Psoas muscle (tissue), 8 donors: ENCODE results near the gene RTL10. TPM values are rescaled to one million over a fixed set of nuclear protein-coding genes. Genes with fewer than 3 reads are reported as not detected.

Experiments
- ATAC-seq, 4 donors: fragments of 200-7000 bp; cut with Tn5 transposase; one replicate each; pipeline ENCODE4 v1.9.1; 2020; ENCODE audit warnings: moderate library complexity in 3 of 4, mild to moderate bottlenecking in 2 of 4
- DNase-seq, 2 donors: peaks; one replicate each; pipeline ENCODE4 v3.0.0-alpha.2; 2020
- H3K27ac ChIP-seq: fragments of 200-600 bp; one replicate; pipeline ENCODE4 v1.8.0; 2022
- H3K27me3 ChIP-seq, 3 donors: fragments of 200-600 bp in 1 of 3; one replicate each; pipeline versions ENCODE4 v1.6.1 to v1.8.0; 2013 to 2022; ENCODE audit warnings: low read length in 2 of 3, mild to moderate bottlenecking in 2 of 3, moderate library complexity in 1 of 3; ENCODE audit not compliant: insufficient read depth in 3 of 3
- H3K36me3 ChIP-seq, 2 donors: fragments of 200-600 bp in 1 of 2; one replicate each; pipeline versions ENCODE4 v1.6.1 to v1.8.0; 2013 to 2022; ENCODE audit warnings: low read depth in 1 of 2, mild to moderate bottlenecking in 1 of 2, moderate library complexity in 1 of 2; ENCODE audit not compliant: insufficient read depth in 1 of 2
- H3K4me1 ChIP-seq: fragments of 200-600 bp; one replicate; pipeline ENCODE4 v1.8.0; 2022
- H3K4me3 ChIP-seq: fragments of 200-600 bp; one replicate; pipeline ENCODE4 v1.8.0; 2022; ENCODE audit warnings: mild to moderate bottlenecking
- H3K9me3 ChIP-seq: fragments of 200-600 bp; one replicate; pipeline ENCODE4 v1.8.0; 2022
- CTCF ChIP-seq: fragments of 200-600 bp; IDR thresholded peaks from one replicate; pipeline ENCODE4 v1.8.0; 2022; ENCODE audit warnings: antibody characterized with exemption
- WGBS, 3 donors: extraction: QIAGEN DNeasy Blood & Tissue Kit; methylation state at CpG; one replicate each; pipeline versions ENCODE4 v1.1.6 to v1.1.7; 2013; 5-methylcytosine and 5-hydroxymethylcytosine counted together
- intact Hi-C, 2 donors: fragments of 100-400 bp; cut with DNase I; formaldehyde crosslinking; loops; one replicate each; pipeline versions ENCODE4 v1.11.0 to v1.14.2; 2022
- polyA plus RNA-seq, 3 donors: library from polyadenylated mRNA; stranded (reverse); fragments of 200-250 nt; gene quantifications; one replicate each; pipeline ENCODE4 v1.2.3, GENCODE V29; 2013
- total RNA-seq, 4 donors: library from RNA; stranded (reverse); fragmentation: NEBNext Ultra II Directional in 2 of 4; extraction: Animal tissue kit (Norgen Biotek cat#: 25700) in 2 of 4; gene quantifications; one replicate each; pipeline versions ENCODE4 v1.2.1 to v1.2.4, GENCODE V29; 2021 to 2023
- donor health status: healthy with polysubstance abuse.
- donor health status: DM: no; HTN: no; CAD: no; lungs with moderate emphysema.
- donor health status: Bipolar disorder and iron deficiency.
- donor health status: healthy.
- donor health status: DM: yes; HTN: yes; CAD: no.
- donor health status: DM: no; HTN: no; CAD: no.
- donor health status: DM: no; HTN: no; CAD: no.
- donor health status: DM: yes; HTN: yes; CAD: no.

RTL10 gene
- total and polyA plus RNA-seq, 7 donors: 5.3 to 9.7 (median 7.9) TPM

- Histone ChIP-seq H3K27me3 (no peaks in the 10 kb centered on the region), H3K4me3 (no peak overlapping the region), H3K4me1 (no peaks in the 10 kb centered on the region), H3K27ac (no peak overlapping the region), H3K9me3 (no peaks in the 10 kb centered on the region), H3K36me3 (no peaks in the 10 kb centered on the region)
- DNase-seq (no peak), ATAC-seq (no peak)
- 94 to 95% (median 95%) methylated on average over 17 to 18 of the region's 18 CpGs for WGBS, 3 donors
- TF ChIP-seq CTCF: no peak
- intact Hi-C loops: no loop called here
These were observed 33.7 kb downstream of the RTL10 start for GRCh38 chr22:19820880-19821522.

- DNase-seq (no peak), ATAC-seq (no peak)
- Histone ChIP-seq H3K9me3 (no peaks in the 10 kb centered on the region), H3K27me3 (no peaks in the 10 kb centered on the region), H3K27ac (no peak overlapping the region), H3K4me1 (no peaks in the 10 kb centered on the region), H3K4me3 (no peak overlapping the region), H3K36me3 (no peaks in the 10 kb centered on the region)
- WGBS, 3 donors: 95 to 97% (median 96%) methylated on average over 21 of the region's 21 CpGs
- TF ChIP-seq CTCF: no peak
- intact Hi-C loops: no loop called here
These were observed 34.5 kb downstream of the RTL10 start for GRCh38 chr22:19819911-19820879.

DNA sequence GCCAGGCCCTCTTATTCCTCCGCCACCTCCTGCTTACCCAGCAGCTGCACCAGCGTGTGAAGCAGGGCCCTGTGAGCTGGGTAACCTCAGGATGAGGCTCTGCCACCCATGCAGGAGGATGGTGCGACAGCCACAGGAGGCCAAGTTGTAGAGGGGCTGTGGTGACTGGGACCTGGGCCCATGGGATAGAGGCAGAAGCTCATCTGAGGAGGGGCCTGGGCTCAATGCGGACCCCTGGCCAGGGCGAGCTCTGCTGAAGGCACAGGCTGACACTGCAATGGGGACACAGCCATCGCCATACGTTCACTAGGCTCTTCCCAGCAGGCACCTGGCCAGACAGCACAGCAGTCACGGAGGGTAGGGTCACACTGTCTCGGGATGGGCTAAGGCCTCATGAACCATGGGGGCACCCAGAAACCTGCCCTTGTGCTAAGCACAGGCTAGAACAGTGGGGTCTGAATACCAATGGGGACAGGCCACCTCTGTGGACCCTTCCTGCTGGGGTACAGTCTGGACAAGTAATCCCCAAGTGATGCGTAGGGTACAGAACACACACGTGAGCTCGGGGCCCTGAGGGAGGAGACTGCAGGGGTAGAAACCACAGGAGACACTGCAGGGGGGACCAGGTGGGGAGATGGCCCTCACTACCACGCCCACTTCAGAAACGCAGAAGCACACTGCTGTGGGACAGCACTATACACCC, 35.3 kb downstream of the RTL10 start:
- Histone ChIP-seq H3K4me1 (no peaks in the 10 kb centered on the region), H3K36me3 (no peaks in the 10 kb centered on the region), H3K4me3 (no peak overlapping the region), H3K27ac (no peak overlapping the region), H3K9me3 (no peaks in the 10 kb centered on the region), H3K27me3 (no peaks in the 10 kb centered on the region)
- DNase-seq: no peak
- intact Hi-C loops: no loop called here
- no peak for TF ChIP-seq CTCF
- ATAC-seq: no peak
- WGBS, 3 donors: 94 to 97% (median 96%) methylated on average over 14 of the region's 14 CpGs

DNA sequence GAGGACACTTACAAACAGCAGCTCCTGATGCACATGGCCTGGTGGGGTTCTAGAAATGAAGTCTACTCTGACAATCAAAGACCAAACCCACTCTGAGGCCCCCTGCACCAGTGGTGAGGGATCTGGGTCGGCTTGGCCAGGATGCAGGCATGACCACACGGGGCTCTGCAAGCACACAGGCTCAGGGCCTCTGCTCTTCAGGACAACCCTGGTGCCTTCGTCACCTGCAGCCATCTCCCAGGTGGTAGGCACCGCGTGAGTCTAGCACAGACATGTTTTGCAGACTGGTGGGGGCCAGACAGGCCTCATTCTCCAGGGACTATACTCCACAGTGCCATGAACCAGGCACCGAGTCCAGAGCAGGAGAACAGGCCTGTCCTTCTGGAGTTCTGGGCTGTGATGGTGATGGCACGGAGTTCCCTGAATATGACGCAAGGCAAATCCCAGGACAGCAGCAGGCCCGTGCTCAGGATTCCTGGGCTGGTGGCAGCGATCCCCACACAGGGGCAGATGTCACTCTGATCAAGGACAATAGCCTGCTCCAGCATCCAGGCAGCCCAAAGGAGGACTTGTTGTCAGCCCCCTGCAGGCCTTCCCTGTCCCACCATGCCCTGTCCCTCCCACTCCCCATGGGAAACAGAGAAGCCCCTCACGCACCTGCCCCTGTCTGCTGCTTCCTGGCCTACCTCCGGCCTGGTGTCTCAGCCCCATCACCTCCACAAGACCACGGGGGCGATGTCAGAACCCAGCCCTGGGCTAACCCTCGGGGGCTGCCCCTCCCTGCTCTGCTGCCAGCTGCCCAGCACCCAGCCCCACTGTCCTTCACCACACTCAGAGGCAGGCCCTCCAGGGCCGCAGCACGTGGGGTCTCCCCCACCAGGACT, 36.1 kb downstream of the RTL10 start:
- Histone ChIP-seq H3K27ac (no peak overlapping the region), H3K4me3 (no peak overlapping the region)
- ATAC-seq: peak; percentile 17 to 80 (median 68)

More for the DNA sequence above, 36.1 kb downstream of the RTL10 start:
- Histone ChIP-seq H3K36me3 (no peaks in the 10 kb centered on the region), H3K9me3 (no peaks in the 10 kb centered on the region), H3K4me1 (no peaks in the 10 kb centered on the region), H3K27me3 (no peaks in the 10 kb centered on the region)
- no peak for TF ChIP-seq CTCF
- no peak for DNase-seq
- WGBS, 3 donors: 80 to 81% (median 81%) methylated on average over 17 of the region's 17 CpGs
- intact Hi-C loops: no loop called here
